ENCODE results near the gene LRRC56. TPM values are rescaled to one million over a fixed set of nuclear protein-coding genes. Genes with fewer than 3 reads are reported as not detected.
A peak's percentile ranks its signal among the peaks of the same experiment; 100 is the strongest.

LRRC56 gene
- total and polyA plus RNA-seq, 2 donors, result 0.47 to 2.4 TPM

GRCh38 chr11:499201-500076 lies 37.9 kb upstream of the LRRC56 start:
- Histone ChIP-seq H3K4me3 (ENCODE audit: low read length in 2 of 2) (no peak overlapping the region), H3K27me3 (ENCODE audit: control insufficient read depth in 2 of 2, insufficient read depth in 1 of 2, low read length in 1 of 2) (peaks cover 10% of the 10 kb centered on the region in 2 donors), H3K27ac (ENCODE audit: low read depth in 1 of 2, low read length in 1 of 2) (peak overlapping the region in 1 of 2 donors; percentile 15), H3K36me3 (ENCODE audit: control insufficient read depth in 2 of 2, insufficient read depth in 2 of 2, low read length in 1 of 2) (peaks cover 65 to 68% of the 10 kb centered on the region in 2 donors), H3K4me1 (ENCODE audit: control insufficient read depth in 2 of 2, insufficient read depth in 2 of 2, low read length in 2 of 2) (no peaks in the 10 kb centered on the region), H3K9me3 (ENCODE audit: control insufficient read depth in 2 of 2, insufficient read depth in 1 of 2, low read length in 1 of 2) (no peaks in the 10 kb centered on the region)
- no peak for DNase-seq (ENCODE audit: low read depth in 6 of 9, low spot score in 9 of 9)
- WGBS, result 97% methylated on average over 24 of the region's 24 CpGs

DNA sequence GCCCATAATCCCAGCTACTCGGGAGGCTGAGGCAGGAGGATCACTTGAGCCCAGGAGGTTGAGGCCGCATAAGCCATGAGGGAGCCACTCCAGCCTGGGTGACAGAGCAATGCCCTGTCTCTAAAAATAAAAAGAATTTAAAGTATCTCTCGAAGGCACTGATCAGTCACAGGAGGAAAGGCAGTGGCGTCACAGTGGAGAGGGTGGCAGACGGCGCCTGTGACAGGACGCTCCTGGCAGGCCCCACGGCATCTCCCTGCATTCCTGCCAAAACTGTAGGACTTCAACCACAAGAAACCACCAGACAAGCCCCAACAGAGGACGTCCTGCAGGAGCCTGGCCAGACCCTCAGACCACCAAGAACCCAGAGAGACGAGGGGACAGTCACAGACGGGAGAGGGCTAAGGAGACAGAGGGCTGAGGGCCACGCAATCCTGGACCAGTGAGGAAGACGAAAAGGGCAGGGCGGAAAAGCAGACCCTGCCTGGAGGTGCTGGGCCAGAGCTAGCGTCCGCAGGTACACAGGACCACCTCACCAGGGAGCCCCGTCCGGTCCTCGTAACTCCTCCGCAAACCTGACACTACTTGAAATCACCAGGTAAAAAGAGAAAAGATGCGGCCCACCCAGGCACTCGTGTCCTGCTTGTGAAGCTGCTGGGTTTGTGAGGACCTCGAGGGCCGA lies 36.2 kb upstream of the LRRC56 start:
- Histone ChIP-seq H3K9me3 (ENCODE audit: control insufficient read depth in 2 of 2, insufficient read depth in 1 of 2, low read length in 1 of 2) (no peaks in the 10 kb centered on the region), H3K27me3 (ENCODE audit: control insufficient read depth in 2 of 2, insufficient read depth in 1 of 2, low read length in 1 of 2) (peaks cover 21 to 22% of the 10 kb centered on the region in 2 donors), H3K4me3 (ENCODE audit: low read length in 2 of 2) (no peak overlapping the region), H3K27ac (ENCODE audit: low read depth in 1 of 2, low read length in 1 of 2) (no peak overlapping the region), H3K4me1 (ENCODE audit: control insufficient read depth in 2 of 2, insufficient read depth in 2 of 2, low read length in 2 of 2) (peaks cover 6 to 14% of the 10 kb centered on the region in 2 donors), H3K36me3 (ENCODE audit: control insufficient read depth in 2 of 2, insufficient read depth in 2 of 2, low read length in 1 of 2) (peaks cover 52 to 59% of the 10 kb centered on the region in 2 donors)
- no peak for DNase-seq (ENCODE audit: low read depth in 6 of 9, low spot score in 9 of 9)
- whole genome bisulfite sequencing, result 98% methylated on average over 24 of the region's 24 CpGs

- H3K4me1 ChIP-seq (ENCODE audit: control insufficient read depth in 2 of 2, insufficient read depth in 2 of 2, low read length in 2 of 2), result peaks cover 8 to 17% of the 10 kb centered on the region in 2 donors
- H3K36me3 ChIP-seq (ENCODE audit: control insufficient read depth in 2 of 2, insufficient read depth in 2 of 2, low read length in 1 of 2), result peaks cover 49 to 55% of the 10 kb centered on the region in 2 donors
- peaks cover 21 to 22% of the 10 kb centered on the region in 2 donors for H3K27me3 ChIP-seq (ENCODE audit: control insufficient read depth in 2 of 2, insufficient read depth in 1 of 2, low read length in 1 of 2)
- no peak for DNase-seq (ENCODE audit: low read depth in 6 of 9, low spot score in 9 of 9)
- H3K9me3 ChIP-seq (ENCODE audit: control insufficient read depth in 2 of 2, insufficient read depth in 1 of 2, low read length in 1 of 2), result no peaks in the 10 kb centered on the region
- no peak overlapping the region for H3K4me3 ChIP-seq (ENCODE audit: low read length in 2 of 2)
- WGBS, result 93% methylated on average over 19 of the region's 19 CpGs
- no peak overlapping the region for H3K27ac ChIP-seq (ENCODE audit: low read depth in 1 of 2, low read length in 1 of 2)
Observed at GRCh38 chr11:501683-502287, 35.5 kb upstream of the LRRC56 start.

GRCh38 chr11:502288-503178 lies 34.8 kb upstream of the LRRC56 start:
- peaks cover 43 to 47% of the 10 kb centered on the region in 2 donors for H3K36me3 ChIP-seq (ENCODE audit: control insufficient read depth in 2 of 2, insufficient read depth in 2 of 2, low read length in 1 of 2)
- peaks cover 21 to 22% of the 10 kb centered on the region in 2 donors for H3K27me3 ChIP-seq (ENCODE audit: control insufficient read depth in 2 of 2, insufficient read depth in 1 of 2, low read length in 1 of 2)
- WGBS, result 96% methylated on average over 10 of the region's 10 CpGs

GRCh38 chr11:503179-503981 lies 33.9 kb upstream of the LRRC56 start:
- Histone ChIP-seq H3K9me3 (ENCODE audit: control insufficient read depth in 2 of 2, insufficient read depth in 1 of 2, low read length in 1 of 2) (peaks cover 0 to 5% of the 10 kb centered on the region in 2 donors), H3K27me3 (ENCODE audit: control insufficient read depth in 2 of 2, insufficient read depth in 1 of 2, low read length in 1 of 2) (peaks cover 21 to 22% of the 10 kb centered on the region in 2 donors), H3K27ac (ENCODE audit: low read depth in 1 of 2, low read length in 1 of 2) (peak overlapping the region in 1 of 2 donors; percentile 25), H3K4me3 (ENCODE audit: low read length in 2 of 2) (peak overlapping the region; percentile 5 to 25), H3K4me1 (ENCODE audit: control insufficient read depth in 2 of 2, insufficient read depth in 2 of 2, low read length in 2 of 2) (peaks cover 8 to 21% of the 10 kb centered on the region in 2 donors), H3K36me3 (ENCODE audit: control insufficient read depth in 2 of 2, insufficient read depth in 2 of 2, low read length in 1 of 2) (peaks cover 34 to 39% of the 10 kb centered on the region in 2 donors)
- peak in 1 of 9 donors; percentile 12 for DNase-seq (ENCODE audit: low read depth in 6 of 9, low spot score in 9 of 9)
- 94% methylated on average over 24 of the region's 24 CpGs for WGBS

More at GRCh38 chr11:502288-503178, 34.8 kb upstream of the LRRC56 start:
- Histone ChIP-seq H3K4me1 (ENCODE audit: control insufficient read depth in 2 of 2, insufficient read depth in 2 of 2, low read length in 2 of 2) (peaks cover 8 to 18% of the 10 kb centered on the region in 2 donors), H3K27ac (ENCODE audit: low read depth in 1 of 2, low read length in 1 of 2) (no peak overlapping the region), H3K4me3 (ENCODE audit: low read length in 2 of 2) (no peak overlapping the region), H3K9me3 (ENCODE audit: control insufficient read depth in 2 of 2, insufficient read depth in 1 of 2, low read length in 1 of 2) (peaks cover 0 to 2% of the 10 kb centered on the region in 2 donors)
- DNase-seq (ENCODE audit: low read depth in 6 of 9, low spot score in 9 of 9), result no peak

DNA sequence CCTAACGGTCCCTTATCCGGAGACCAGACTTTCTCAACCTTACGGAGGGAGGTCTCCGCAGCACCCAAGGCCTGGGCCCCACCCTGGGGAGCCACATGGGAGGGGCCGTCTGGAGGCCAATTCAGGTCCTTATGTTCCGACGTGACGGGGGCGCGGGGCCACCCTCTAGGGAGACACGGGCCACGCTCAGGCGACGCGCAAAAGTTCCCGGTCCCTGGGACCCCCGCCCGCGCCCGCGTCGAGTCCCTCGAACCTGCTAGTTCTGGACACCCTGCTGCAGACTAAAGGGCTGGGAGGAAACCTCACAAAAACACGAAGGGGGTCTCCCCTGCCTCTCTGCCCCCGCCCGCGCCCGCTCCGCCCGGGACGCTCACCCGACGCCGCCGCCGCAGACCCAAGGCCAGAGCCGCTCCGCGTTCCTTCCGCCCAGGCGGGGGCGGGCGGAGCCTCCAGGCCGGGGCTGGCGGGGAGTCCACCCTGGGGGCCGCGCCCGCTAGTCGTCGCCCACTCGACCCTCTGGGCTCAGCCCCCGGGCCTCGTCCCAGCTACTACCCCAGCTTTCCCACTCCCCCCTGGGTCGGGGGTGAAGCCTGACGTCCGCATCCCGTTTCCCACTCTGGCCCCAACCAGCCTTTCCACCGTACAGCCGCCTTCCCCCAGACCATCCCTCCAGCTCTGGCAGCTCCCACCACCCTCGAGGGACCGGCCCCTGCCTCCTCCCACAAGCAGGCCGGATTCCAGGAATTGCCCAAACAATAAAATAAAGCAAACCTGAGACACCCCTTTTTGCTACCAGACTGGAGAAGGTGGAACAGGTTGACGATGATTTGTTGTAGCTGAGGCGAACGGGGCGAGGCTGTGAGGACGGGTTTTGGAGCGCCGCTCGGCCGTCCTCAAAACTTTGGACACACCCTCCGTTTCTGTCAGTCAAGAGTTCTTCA lies 33.0 kb upstream of the LRRC56 start:
- H3K4me1 ChIP-seq (ENCODE audit: control insufficient read depth in 2 of 2, insufficient read depth in 2 of 2, low read length in 2 of 2), result peaks cover 8 to 21% of the 10 kb centered on the region in 2 donors
- 26% methylated on average over 72 of the region's 72 CpGs for WGBS
- peak in 1 of 9 donors; percentile 10 for DNase-seq (ENCODE audit: low read depth in 6 of 9, low spot score in 9 of 9)

DNA sequence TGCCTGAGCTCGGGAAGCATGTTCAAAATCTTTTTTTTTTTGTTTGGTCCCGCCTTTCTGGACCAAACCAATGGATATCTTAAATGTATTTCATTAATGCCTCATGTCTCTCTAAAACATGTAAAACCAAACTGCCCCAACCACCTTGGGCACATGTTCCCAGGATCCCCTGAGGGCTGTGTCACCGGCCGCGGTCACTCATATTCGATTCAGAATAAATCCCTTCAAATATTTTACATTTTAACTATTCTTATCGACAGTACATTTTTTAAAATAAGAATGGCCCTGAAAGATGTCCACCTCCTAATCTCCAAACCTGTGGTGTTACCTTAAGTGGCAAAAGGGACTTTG lies 32.4 kb upstream of the LRRC56 start:
- Histone ChIP-seq H3K4me1 (ENCODE audit: control insufficient read depth in 2 of 2, insufficient read depth in 2 of 2, low read length in 2 of 2) (peaks cover 8 to 21% of the 10 kb centered on the region in 2 donors), H3K36me3 (ENCODE audit: control insufficient read depth in 2 of 2, insufficient read depth in 2 of 2, low read length in 1 of 2) (peaks cover 26 to 28% of the 10 kb centered on the region in 2 donors), H3K27ac (ENCODE audit: low read depth in 1 of 2, low read length in 1 of 2) (peak overlapping the region in 1 of 2 donors; percentile 31), H3K27me3 (ENCODE audit: control insufficient read depth in 2 of 2, insufficient read depth in 1 of 2, low read length in 1 of 2) (peaks cover 21 to 22% of the 10 kb centered on the region in 2 donors), H3K4me3 (ENCODE audit: low read length in 2 of 2) (peak overlapping the region in 1 of 2 donors; percentile 25), H3K9me3 (ENCODE audit: control insufficient read depth in 2 of 2, insufficient read depth in 1 of 2, low read length in 1 of 2) (peaks cover 0 to 5% of the 10 kb centered on the region in 2 donors)
- 87% methylated on average over 7 of the region's 7 CpGs for WGBS
- no peak for DNase-seq (ENCODE audit: low read depth in 6 of 9, low spot score in 9 of 9)

More for the DNA sequence above, 33.0 kb upstream of the LRRC56 start:
- H3K36me3 ChIP-seq (ENCODE audit: control insufficient read depth in 2 of 2, insufficient read depth in 2 of 2, low read length in 1 of 2), result peaks cover 28 to 34% of the 10 kb centered on the region in 2 donors
- peaks cover 21 to 22% of the 10 kb centered on the region in 2 donors for H3K27me3 ChIP-seq (ENCODE audit: control insufficient read depth in 2 of 2, insufficient read depth in 1 of 2, low read length in 1 of 2)
- H3K27ac ChIP-seq (ENCODE audit: low read depth in 1 of 2, low read length in 1 of 2), result peak overlapping the region; percentile 17 to 64
- H3K4me3 ChIP-seq (ENCODE audit: low read length in 2 of 2), result peak overlapping the region; percentile 5 to 25
- peaks cover 0 to 5% of the 10 kb centered on the region in 2 donors for H3K9me3 ChIP-seq (ENCODE audit: control insufficient read depth in 2 of 2, insufficient read depth in 1 of 2, low read length in 1 of 2)

All from thymus (tissue), 11 donors.